Gastroesophageal sphincter (tissue), 4 donors: Measurements from ENCODE around the gene PHKA2. TPM values are rescaled to one million over a fixed set of nuclear protein-coding genes. Genes with fewer than 3 reads are reported as not detected.
A peak's percentile ranks its signal among the peaks of the same experiment; 100 is the strongest.

Source experiments
- ATAC-seq: fragments of 150-250 bp; one replicate; pipeline ENCODE4 v1.9.1; 2016; ENCODE audit warnings: mild to moderate bottlenecking, moderate library complexity
- H3K27ac ChIP-seq, 4 donors: fragments of 200-600 bp; sonication (generic) in 3 of 4; 1 replicate in 3 of 4; 2 replicates in 1 of 4; pipeline ENCODE4 v1.5.1; 2016 to 2019
- H3K27me3 ChIP-seq: fragments of 200-600 bp; sonication (generic); one replicate; pipeline ENCODE4 v1.5.1; 2019
- H3K36me3 ChIP-seq, 2 donors: fragments of 200-600 bp; sonication (generic); one replicate each; pipeline ENCODE4 v1.5.1; 2019; ENCODE audit warnings: control low read depth in 1 of 2
- H3K4me1 ChIP-seq, 3 donors: fragments of 200-600 bp; sonication (generic); 1 replicate in 2 of 3; 2 replicates in 1 of 3; pipeline ENCODE4 v1.5.1; 2016 to 2019; ENCODE audit warnings: control low read depth in 2 of 3
- H3K4me3 ChIP-seq, 2 donors: fragments of 200-600 bp; sonication (generic); one replicate each; pipeline ENCODE4 v1.5.1; 2019; ENCODE audit warnings: mild to moderate bottlenecking in 1 of 2, moderate library complexity in 1 of 2
- H3K9me3 ChIP-seq, 3 donors: fragments of 200-600 bp; sonication (generic); one replicate each; pipeline ENCODE4 v1.5.1; 2017 to 2019; ENCODE audit warnings: control low read depth in 2 of 3
- EP300 ChIP-seq: sonication (generic); formaldehyde crosslinking; IDR thresholded peaks from one replicate; pipeline ENCODE4 v1.6.1; 2017; ENCODE audit warnings: antibody characterized with exemption, mild to moderate bottlenecking
- POLR2A ChIP-seq, 2 donors: fragments of 450-650 bp; IDR thresholded peaks; one replicate each; pipeline ENCODE4 v1.6.1; 2017; ENCODE audit warnings: antibody characterized with exemption in 2 of 2, mild to moderate bottlenecking in 2 of 2, moderate library complexity in 1 of 2
- POLR2AphosphoS5 ChIP-seq: sonication (generic); formaldehyde crosslinking; IDR thresholded peaks from one replicate; pipeline ENCODE4 v1.6.1; 2017; ENCODE audit warnings: antibody characterized with exemption
- WGBS, 2 donors: methylation state at CpG; one replicate each; pipeline ENCODE4 v1.1.5; 2018; ENCODE audit warnings: low coverage in 1 of 2; 5-methylcytosine and 5-hydroxymethylcytosine counted together
- total RNA-seq, 4 donors: library from RNA; depleted of rRNA; stranded (reverse); fragments of >200 nt; gene quantifications; one replicate each; pipeline ENCODE4 v1.1.0, GENCODE V29; 2016
- TF ChIP-seq, protein P1 (sequence below), 4 experiments: fragments of 200-600 bp in 2 of 4; fragments of 450-650 bp in 2 of 4; sonication (generic) in 1 of 4; IDR thresholded peaks; one replicate each; pipeline ENCODE4 v1.5.1; 2017 to 2019; ENCODE audit warnings: antibody characterized with exemption in 4 of 4, mild to moderate bottlenecking in 2 of 4, moderate library complexity in 2 of 4

Gene PHKA2
- total RNA-seq: 10 to 100 TPM in 3 of 4 donors, 1 to 10 TPM in 1; 3.9 to 15.1 (median 13.2) TPM

- peak within 1 kb of the TSS; percentile 77 to 93 for H3K4me3 ChIP-seq
- peak within 1 kb of the TSS; percentile 86 to 91 (median 90) for H3K27ac ChIP-seq
- 0 to 17% methylated on average over 1 of the region's 64 CpGs for WGBS, 2 donors
- no peaks in the 10 kb centered on the region for H3K9me3 ChIP-seq
- TF ChIP-seq EP300 (no peak), POLR2AphosphoS5 (no peak), POLR2A (IDR thresholded peaks at IDR 0.05) (peak in 1 of 2 donors; percentile 10)
- TF ChIP-seq, protein P1, sequence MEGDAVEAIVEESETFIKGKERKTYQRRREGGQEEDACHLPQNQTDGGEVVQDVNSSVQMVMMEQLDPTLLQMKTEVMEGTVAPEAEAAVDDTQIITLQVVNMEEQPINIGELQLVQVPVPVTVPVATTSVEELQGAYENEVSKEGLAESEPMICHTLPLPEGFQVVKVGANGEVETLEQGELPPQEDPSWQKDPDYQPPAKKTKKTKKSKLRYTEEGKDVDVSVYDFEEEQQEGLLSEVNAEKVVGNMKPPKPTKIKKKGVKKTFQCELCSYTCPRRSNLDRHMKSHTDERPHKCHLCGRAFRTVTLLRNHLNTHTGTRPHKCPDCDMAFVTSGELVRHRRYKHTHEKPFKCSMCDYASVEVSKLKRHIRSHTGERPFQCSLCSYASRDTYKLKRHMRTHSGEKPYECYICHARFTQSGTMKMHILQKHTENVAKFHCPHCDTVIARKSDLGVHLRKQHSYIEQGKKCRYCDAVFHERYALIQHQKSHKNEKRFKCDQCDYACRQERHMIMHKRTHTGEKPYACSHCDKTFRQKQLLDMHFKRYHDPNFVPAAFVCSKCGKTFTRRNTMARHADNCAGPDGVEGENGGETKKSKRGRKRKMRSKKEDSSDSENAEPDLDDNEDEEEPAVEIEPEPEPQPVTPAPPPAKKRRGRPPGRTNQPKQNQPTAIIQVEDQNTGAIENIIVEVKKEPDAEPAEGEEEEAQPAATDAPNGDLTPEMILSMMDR (IDR thresholded peaks at IDR 0.05): no peak
- H3K27me3 ChIP-seq: no peaks in the 10 kb centered on the region
- no peaks in the 10 kb centered on the region for H3K36me3 ChIP-seq
- ATAC-seq: peak; percentile 80
- H3K4me1 ChIP-seq: peaks cover 0 to 23% (median 0%) of the 10 kb centered on the region in 3 donors
These were observed at the start of gene PHKA2 for GRCh38 chrX:18983666-18984380. Gene PHKA2 (minus strand): TSS chrX:18984114. CDS start chrX:18983932, 182 bp downstream.

DNA sequence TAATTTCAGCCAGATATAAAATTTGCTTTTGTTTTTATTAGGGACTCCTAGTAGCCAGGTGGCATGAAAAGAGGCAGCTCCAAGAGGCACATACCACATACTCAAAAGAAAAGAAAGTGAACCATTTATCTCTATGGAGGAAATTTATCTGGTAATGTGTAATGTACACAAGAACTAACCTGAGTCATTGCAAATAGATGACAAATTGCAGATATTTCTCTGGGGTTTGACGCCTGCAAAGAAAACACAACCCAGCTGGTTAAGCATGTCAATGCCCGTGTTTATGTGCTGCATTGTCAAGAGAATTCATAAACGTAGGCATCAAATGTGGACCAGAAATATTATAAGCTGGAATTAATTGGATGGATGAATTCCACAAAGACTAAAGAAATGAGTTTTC is 46.9 kb upstream of the PHKA2 start:
- 71 to 73% methylated on average over 3 of the region's 3 CpGs for WGBS, 2 donors
- Histone ChIP-seq H3K36me3 (no peaks in the 10 kb centered on the region), H3K27ac (no peak overlapping the region), H3K27me3 (no peaks in the 10 kb centered on the region), H3K9me3 (no peaks in the 10 kb centered on the region), H3K4me3 (no peak overlapping the region), H3K4me1 (no peaks in the 10 kb centered on the region)
- ATAC-seq: no peak
- TF ChIP-seq, protein P1 (IDR thresholded peaks at IDR 0.05): no peak
- TF ChIP-seq POLR2AphosphoS5 (no peak), EP300 (no peak), POLR2A (IDR thresholded peaks at IDR 0.05) (no peak)

DNA sequence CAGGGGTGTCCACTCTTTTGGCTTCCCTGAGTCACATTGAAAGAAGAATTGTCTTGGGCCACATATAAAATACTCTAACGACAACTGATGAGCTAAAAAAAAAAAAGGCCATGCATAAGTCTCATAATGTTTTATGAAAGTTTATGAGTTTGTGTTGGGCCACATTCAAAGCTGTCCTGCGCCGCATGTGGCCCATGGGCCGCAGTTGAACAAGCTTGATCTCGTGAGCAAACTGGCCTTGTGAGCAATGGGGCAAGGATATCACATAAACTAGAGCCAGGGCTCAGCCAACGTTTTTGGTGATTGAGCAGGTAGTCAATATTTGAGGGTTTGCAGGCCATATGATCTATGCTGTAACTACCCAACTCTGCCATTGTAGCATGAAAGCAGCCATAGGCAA is 44.6 kb upstream of the PHKA2 start:
- 80 to 100% methylated on average over 1 to 6 of the region's 6 CpGs for WGBS, 2 donors
- no peak overlapping the region for H3K4me3 ChIP-seq
- TF ChIP-seq EP300 (no peak), POLR2AphosphoS5 (no peak), POLR2A (IDR thresholded peaks at IDR 0.05) (no peak)
- TF ChIP-seq, protein P1 (IDR thresholded peaks at IDR 0.05): no peak
- no peaks in the 10 kb centered on the region for H3K4me1 ChIP-seq
- H3K9me3 ChIP-seq: no peaks in the 10 kb centered on the region
- H3K36me3 ChIP-seq: no peaks in the 10 kb centered on the region
- no peaks in the 10 kb centered on the region for H3K27me3 ChIP-seq
- ATAC-seq: no peak
- H3K27ac ChIP-seq: no peak overlapping the region

DNA sequence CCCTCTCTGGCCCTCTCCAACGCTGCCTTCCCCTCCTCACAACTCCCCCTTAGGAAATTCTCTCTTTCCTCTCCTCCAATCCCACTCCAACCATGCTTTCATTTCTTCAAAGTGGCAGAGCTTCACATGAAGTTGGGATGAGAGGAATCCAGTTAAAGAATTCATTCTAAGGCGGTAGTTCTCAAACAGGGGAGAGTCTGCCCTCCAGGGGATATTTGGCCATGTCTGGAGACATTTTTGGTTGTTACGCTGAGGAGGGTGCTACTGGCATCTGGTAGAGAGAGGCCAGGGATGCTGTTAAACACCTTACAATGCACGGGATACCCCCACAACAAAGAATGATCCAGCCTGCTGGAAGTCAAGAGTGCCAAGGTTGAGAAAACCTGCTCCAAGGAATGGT is 40.5 kb upstream of the PHKA2 start:
- WGBS, 2 donors: 67% methylated on average over 1 of the region's 4 CpGs; no CpG with 5 or more reads in 1 of the 2 donors
- H3K27ac ChIP-seq: no peak overlapping the region
- TF ChIP-seq EP300 (no peak), POLR2A (IDR thresholded peaks at IDR 0.05) (no peak), POLR2AphosphoS5 (no peak)
- TF ChIP-seq, protein P1 (IDR thresholded peaks at IDR 0.05): no peak
- no peak overlapping the region for H3K4me3 ChIP-seq
- no peaks in the 10 kb centered on the region for H3K4me1 ChIP-seq
- ATAC-seq: no peak
- H3K36me3 ChIP-seq: no peaks in the 10 kb centered on the region
- H3K27me3 ChIP-seq: no peaks in the 10 kb centered on the region
- no peaks in the 10 kb centered on the region for H3K9me3 ChIP-seq

GRCh38 chrX:19019996-19020395 is 36.1 kb upstream of the PHKA2 start:
- H3K27ac ChIP-seq: no peak overlapping the region
- no peaks in the 10 kb centered on the region for H3K9me3 ChIP-seq
- no peaks in the 10 kb centered on the region for H3K4me1 ChIP-seq
- WGBS, 2 donors: 95 to 100% methylated on average over 1 to 2 of the region's 2 CpGs
- H3K4me3 ChIP-seq: no peak overlapping the region
- no peak for TF ChIP-seq EP300
- TF ChIP-seq, protein P1 (IDR thresholded peaks at IDR 0.05): no peak
- TF ChIP-seq POLR2AphosphoS5: no peak
- no peak for TF ChIP-seq POLR2A (IDR thresholded peaks at IDR 0.05)
- H3K36me3 ChIP-seq: no peaks in the 10 kb centered on the region
- no peak for ATAC-seq
- H3K27me3 ChIP-seq: no peaks in the 10 kb centered on the region
